GM12875 (cell line): ENCODE measurements around the gene ATXN10.

Experiments used
- H3K4me3 ChIP-seq: one replicate; pipeline ENCODE4 v1.5.1; 2011; ENCODE audit warnings: low read depth, low read length, control low read depth
- TF ChIP-seq, protein P1 (sequence below): IDR thresholded peaks from 2 replicates; pipeline ENCODE4 v1.5.1; 2011; ENCODE audit warnings: low read depth, mild to moderate bottlenecking, control low read depth, inconsistent platforms, low read length, moderate library complexity, borderline replicate concordance; ENCODE audit not compliant: insufficient read depth

Gene ATXN10

DNA sequence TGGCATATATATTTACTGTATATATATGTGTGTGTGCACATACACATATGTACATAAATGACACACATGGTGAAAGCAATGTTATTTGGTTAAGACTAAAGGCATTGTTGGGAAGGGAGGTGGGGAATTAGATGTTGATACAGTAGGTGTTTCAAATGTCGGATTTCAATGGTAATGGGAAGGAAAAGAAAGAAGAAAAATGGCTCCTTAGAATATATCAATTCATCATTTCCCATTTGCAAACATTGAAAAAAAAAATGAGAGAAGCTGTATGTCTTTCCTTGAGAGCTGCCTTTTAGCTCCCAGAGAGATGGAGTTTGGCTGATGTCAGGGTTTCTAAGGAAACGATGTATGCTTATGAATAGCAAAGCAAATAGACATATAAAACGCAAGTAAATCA is 33.4 kb upstream of the ATXN10 start:
- TF ChIP-seq, protein P1, sequence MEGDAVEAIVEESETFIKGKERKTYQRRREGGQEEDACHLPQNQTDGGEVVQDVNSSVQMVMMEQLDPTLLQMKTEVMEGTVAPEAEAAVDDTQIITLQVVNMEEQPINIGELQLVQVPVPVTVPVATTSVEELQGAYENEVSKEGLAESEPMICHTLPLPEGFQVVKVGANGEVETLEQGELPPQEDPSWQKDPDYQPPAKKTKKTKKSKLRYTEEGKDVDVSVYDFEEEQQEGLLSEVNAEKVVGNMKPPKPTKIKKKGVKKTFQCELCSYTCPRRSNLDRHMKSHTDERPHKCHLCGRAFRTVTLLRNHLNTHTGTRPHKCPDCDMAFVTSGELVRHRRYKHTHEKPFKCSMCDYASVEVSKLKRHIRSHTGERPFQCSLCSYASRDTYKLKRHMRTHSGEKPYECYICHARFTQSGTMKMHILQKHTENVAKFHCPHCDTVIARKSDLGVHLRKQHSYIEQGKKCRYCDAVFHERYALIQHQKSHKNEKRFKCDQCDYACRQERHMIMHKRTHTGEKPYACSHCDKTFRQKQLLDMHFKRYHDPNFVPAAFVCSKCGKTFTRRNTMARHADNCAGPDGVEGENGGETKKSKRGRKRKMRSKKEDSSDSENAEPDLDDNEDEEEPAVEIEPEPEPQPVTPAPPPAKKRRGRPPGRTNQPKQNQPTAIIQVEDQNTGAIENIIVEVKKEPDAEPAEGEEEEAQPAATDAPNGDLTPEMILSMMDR = no peak
- no peak overlapping the region for H3K4me3 ChIP-seq

DNA sequence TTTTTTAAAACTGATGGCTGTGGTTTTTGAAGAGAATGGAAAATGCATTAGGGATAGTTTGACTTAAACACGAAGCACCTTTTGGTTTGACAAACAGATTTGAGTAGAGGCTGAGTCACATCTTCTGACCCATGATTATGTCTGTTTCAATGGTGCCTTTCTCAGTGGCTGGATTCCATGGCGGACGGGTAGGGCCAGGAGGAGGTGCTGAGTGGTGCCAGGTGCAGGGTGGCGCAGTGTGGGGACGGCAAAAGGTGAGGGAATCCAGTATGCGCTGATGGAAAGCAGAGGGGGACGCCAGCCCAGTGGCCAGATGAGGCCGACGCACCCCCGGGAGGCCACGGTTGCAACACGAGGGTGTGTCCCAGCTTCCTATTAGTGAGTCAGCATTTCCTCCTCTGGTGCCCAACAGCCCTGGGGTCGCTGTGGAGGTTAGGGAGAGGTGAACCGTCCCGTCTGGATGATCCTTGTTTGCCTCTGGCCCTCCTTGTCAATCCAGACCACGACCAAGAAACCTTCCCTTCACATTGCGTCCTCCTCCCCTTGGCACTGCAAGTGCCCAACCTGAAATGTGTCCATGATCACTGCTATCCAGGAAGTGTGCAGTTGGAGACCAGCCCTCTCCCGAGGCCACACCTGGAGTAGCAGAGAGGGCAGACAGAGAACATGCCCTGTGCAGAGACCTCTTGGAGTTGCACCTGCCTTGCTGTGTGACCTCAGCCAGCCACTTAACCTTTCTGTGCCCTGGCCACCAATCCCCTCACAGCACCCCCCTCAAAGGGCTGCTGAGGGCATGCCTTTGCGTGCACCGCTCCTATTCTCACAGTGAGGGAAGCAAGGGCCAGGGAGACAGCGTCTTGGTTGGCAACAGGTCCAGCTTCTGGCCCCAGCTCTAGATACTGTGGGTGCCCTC is 32.5 kb upstream of the ATXN10 start:
- TF ChIP-seq, protein P1 = no peak
- no peak overlapping the region for H3K4me3 ChIP-seq

DNA sequence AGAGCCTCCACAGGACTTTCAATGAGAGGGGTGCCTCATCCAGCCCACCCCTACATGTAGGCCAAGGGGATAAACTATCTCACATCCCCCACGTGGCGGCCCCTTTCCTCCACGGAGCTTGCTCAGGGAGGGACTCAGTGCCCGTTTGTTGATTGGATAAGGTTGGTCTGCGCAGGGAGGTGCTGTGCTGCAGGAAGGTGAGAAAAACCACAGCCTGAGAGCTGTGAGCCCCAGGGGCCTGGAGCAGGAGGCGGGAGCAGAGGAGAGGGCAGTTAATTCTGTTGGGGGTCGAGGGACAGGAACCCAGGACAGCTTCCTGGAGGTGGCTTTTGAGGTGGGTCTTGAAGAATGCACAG is 31.9 kb upstream of the ATXN10 start:
- H3K4me3 ChIP-seq = no peak overlapping the region
- TF ChIP-seq, protein P1 = no peak

DNA sequence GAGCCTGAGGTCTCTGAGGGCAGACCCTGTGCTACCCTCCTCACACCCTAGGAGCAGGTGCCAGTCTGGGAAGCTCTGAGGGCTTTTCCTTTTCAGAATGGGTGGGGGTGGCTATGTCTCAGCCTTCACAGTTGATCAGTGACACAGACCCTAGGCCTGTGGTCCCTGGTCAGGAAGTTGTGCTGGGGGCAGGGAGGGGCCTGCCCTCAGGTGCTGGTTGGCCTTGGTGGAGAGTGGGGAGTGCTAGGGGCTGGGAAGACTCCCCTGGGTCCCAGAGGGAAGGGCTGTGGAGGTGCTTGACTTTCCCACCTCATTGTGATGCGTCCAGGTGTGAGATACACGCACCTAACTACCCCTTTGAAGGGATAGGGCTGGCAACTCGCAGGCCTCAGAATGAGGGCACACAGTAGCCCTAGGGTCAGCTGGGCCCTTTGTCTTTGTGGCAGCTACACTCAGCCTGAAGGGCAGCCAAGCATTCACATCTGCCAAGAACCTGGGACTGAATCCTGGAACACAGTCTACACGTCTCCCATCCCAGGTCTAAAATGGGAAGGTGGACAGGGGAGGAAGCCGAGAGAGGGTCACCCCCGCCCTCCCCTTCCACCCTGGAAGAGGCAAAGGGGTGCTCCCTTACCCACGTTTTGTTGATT is 31.2 kb upstream of the ATXN10 start:
- no peak overlapping the region for H3K4me3 ChIP-seq
- TF ChIP-seq, protein P1 = no peak

DNA sequence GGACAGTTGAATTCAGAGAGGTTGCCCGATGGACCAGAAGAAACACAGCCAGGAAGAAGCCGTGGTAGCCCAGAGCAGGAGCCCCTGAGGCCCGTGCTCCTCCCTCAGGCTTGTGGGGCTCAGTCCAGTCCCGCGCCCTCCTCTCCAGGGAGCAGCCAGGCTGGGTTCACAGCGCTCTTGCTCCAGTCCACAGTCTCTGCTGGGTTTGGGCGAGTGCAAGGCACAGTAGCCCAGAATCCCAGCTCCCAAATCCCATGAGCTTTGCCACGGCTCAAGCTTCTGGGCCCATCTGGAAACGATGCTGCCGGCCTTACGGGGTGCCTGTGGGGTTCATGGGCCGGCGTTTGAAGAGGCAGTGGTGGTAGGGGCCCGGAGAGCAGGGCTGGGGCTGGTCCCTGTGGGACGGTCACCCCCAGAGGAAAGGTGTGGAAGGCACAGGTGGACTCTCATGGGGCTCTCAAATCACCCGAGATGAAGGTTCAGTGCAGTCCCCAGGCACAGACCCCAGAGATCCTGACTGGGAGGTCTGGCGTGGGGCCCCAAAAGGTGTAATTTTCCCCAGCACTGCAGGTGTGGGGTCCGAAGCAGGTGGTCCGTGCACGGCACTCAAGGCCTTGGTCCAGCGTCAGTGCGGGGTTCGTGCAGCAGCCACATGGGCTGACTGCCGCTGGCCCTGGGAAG is 30.6 kb upstream of the ATXN10 start:
- TF ChIP-seq, protein P1 = no peak
- H3K4me3 ChIP-seq = no peak overlapping the region

DNA sequence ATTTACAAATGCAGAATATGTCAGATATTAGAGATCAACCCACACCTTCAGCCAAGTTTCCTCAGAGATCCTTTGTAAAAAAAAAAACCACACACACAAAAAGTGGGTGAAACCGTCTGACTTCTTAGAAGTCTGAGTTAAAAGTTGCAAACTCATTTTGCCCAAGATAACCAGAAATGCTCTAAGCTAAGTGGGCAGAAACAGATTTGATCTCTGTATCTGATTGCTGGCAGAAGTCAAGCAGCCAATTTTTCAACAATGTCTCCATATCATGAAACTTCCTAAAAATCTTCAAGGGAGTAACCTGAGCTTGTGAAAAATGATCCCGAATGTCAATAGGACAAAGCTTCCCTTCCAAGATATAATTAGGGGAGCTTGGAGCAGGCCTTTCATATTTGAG is 28.6 kb upstream of the ATXN10 start:
- no peak overlapping the region for H3K4me3 ChIP-seq
- TF ChIP-seq, protein P1 = no peak

DNA sequence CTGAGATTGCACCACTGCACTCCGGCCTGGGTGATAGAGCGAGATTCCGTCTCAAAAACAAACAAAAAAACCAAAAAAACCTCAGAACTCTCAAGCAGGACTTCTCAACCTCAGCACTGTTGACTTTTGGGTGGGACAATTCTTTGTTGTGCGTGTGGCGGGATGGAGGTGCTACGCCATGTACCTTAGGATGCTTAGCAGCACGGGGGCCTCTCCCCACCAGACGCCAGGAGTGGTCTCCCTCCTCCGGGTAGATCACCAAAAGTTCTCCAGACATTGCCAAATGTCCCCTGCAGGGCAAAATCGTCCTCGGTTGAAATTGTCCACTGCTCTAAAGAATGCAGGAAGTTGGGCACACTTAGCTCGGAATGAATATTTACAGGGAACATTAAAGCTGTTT is 26.9 kb upstream of the ATXN10 start:
- H3K4me3 ChIP-seq = no peak overlapping the region
- TF ChIP-seq, protein P1 = no peak
